ES-I3 (cell line): ENCODE results near the gene ZNF487.
"Not testable (repeated sequence)": the region's sequence is repeated elsewhere in the genome, so short reads cannot be mapped to it uniquely, and the experiment has no call there.

ENCODE experiments used
- H3K36me3 ChIP-seq: 2 replicates; pipeline ENCODE4 v1.6.1; 2013; ENCODE audit warnings: mild to moderate bottlenecking, low read length, control low read depth, moderate library complexity; ENCODE audit not compliant: insufficient read depth
- H3K4me1 ChIP-seq: 2 replicates; pipeline ENCODE4 v1.6.1; 2013; ENCODE audit warnings: mild to moderate bottlenecking, control low read depth, low read length; ENCODE audit not compliant: insufficient read depth
- H3K9ac ChIP-seq: 2 replicates; pipeline ENCODE4 v1.6.1; 2013; ENCODE audit warnings: low read depth, mild to moderate bottlenecking, low read length, moderate library complexity
- H3K9me3 ChIP-seq: 2 replicates; pipeline ENCODE4 v1.6.1; 2013; ENCODE audit warnings: mild to moderate bottlenecking, low read length, moderate library complexity; ENCODE audit not compliant: control insufficient read depth, insufficient read depth

ZNF487 gene

DNA sequence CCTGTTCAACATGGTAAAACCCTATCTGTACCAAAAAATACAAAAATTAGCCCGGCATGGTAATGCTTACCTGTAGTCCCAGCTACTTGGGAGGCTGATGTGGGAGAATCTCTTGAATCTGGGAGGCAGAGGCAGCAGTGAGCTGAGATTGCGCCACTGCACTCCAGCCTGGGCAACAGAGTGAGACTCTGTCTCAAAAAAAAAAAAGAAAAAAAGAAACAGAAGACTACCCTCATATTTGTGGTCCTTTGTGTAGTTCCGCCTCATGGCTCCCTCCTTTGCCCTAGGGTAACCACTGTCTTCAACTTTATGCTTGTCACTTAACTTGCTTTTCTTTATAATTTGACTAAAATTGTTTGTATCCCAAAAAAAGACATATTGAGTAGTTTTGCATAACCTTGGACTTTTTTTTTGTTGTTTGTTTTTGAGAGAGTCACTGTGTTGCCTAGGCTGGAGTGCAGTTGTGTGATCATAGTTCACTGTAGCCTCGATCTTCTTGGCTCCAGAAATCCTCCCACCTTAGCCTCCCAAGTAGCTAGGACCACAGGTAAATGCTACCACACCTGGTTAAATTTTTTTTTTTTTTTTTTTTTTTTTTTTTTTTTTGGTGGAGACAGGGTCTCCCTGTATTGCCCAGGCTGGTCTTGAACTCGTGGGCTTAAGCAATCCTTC lies 3.7 kb downstream of the ZNF487 start:
- H3K9me3 ChIP-seq = no peaks in the 10 kb centered on the region
- no peaks in the 10 kb centered on the region; the same call in 1 of the 2 replicates for H3K36me3 ChIP-seq
- H3K9ac ChIP-seq = no peak overlapping the region
- H3K4me1 ChIP-seq = no peaks in the 10 kb centered on the region

DNA sequence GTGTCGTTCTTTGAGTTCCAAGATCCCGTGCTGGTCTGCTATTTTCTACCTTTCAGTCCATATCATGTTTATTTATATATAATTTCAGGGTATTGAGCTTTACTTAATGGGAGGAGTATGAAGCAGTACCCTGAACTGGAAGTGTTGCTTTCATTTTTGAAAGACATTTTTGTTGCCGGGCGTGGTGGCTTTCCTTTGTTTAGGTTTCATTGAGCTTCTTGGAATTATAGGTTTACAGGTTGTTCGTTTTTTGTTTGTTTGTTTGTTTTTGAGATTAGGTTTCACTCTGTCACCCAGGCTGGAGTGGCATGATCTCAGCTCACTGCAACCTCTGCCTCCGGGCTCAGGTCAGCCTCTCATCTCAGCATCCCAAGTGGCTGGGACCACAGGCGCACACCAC lies 7.4 kb downstream of the ZNF487 start:
- Histone ChIP-seq H3K4me1 (no peaks in the 10 kb centered on the region), H3K9me3 (no peaks in the 10 kb centered on the region), H3K36me3 (no peaks in the 10 kb centered on the region; the same call in 1 of the 2 replicates), H3K9ac (no peak overlapping the region)

- Histone ChIP-seq H3K4me1 (no peaks in the 10 kb centered on the region), H3K9ac (no peak overlapping the region), H3K36me3 (no peaks in the 10 kb centered on the region; the same call in 1 of the 2 replicates), H3K9me3 (no peaks in the 10 kb centered on the region)
These were observed 8.1 kb downstream of the ZNF487 start for GRCh38 chr10:43444897-43445466.

DNA sequence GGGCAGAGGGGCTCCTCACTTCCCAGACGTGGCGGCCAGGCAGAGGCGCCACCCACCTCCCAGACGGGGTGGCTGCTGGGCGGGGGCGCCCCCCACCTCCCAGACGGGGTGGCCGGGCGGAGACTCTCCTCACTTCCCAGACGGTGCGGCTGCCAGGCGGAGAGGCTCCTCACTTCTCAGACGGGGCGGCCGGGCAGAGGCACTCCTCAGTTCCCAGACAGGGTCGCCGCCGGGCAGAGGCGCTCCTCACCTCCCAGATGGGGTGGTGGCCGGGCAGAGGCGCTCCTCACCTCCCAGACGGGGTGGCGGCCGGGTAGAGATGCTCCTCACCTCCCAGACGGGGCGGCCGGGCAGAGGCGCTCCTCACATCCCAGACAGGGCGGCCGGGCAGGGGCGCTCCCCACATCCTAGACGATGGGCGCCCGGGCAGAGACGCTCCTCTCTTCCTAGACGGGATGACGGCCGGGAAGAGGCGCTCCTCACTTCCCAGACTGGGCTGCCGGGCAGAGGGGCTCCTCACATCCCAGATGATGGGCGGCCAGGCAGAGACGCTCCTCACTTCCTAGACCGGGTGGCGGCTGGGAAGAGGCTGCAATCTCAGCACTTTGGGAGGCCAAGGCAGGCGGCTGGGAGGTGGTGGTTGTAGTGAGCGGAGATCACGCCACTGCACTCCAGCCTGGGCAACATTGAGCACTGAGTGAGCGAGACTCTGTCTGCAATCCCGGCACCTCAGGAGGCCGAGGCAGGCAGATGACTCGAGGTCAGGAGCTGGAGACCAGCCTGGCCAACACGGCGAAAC lies 9.5 kb downstream of the ZNF487 start:
- H3K9me3 ChIP-seq, H3K9ac ChIP-seq, H3K36me3 ChIP-seq, H3K4me1 ChIP-seq: not testable (repeated sequence)

DNA sequence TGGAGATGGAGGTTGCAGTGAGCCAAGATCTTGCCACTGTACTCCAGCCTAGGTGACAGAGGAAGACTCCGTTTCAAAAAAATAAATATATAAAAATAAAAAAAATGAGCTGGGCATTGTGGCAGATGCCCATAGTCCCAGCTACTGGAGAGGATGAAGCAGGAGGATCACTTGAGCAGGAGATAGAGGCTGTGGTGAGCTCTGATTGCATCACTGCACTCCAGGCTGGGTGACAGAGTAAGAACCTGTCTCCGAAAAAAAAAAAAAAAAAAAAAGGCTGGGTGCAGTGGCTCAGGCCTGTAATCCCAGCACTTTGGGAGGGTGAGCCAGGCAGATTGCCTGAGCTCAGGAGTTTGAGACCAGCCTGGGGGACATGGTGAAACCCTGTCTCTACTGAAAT lies 11.8 kb downstream of the ZNF487 start:
- H3K9me3 ChIP-seq = no peaks in the 10 kb centered on the region
- H3K36me3 ChIP-seq = no peaks in the 10 kb centered on the region; the same call in 1 of the 2 replicates
- no peaks in the 10 kb centered on the region; the same call in 1 of the 2 replicates for H3K4me1 ChIP-seq
- no peak overlapping the region for H3K9ac ChIP-seq

- no peaks in the 10 kb centered on the region for H3K9me3 ChIP-seq
- no peak overlapping the region for H3K9ac ChIP-seq
- H3K4me1 ChIP-seq = peaks cover 6% of the 10 kb centered on the region
- H3K36me3 ChIP-seq = no peaks in the 10 kb centered on the region
These were observed 15.5 kb downstream of the ZNF487 start for GRCh38 chr10:43452356-43452914.

GRCh38 chr10:43453266-43453831 lies 16.4 kb downstream of the ZNF487 start:
- no peaks in the 10 kb centered on the region for H3K9me3 ChIP-seq
- no peaks in the 10 kb centered on the region for H3K36me3 ChIP-seq
- H3K9ac ChIP-seq = no peak overlapping the region
- peaks cover 11% of the 10 kb centered on the region for H3K4me1 ChIP-seq

DNA sequence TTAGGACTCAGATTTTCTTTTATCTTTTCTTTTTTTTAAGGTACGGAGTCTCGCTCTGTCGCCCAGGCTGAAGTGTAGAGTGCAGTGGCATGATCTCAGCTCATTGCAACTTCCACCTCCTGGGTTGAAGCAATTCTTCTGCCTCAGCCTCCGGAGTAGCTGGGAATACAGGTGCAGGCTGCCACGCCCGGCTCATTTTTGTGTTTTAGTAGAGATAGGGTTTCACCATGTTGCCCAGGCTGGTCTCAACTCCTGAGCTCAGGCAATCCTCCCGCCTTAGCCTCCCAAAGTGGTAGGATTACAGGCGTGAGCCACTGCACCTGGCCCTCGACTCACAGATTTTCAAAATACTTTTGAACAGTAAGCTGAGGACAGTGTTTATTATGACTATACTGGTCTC lies 17.1 kb downstream of the ZNF487 start:
- H3K9ac ChIP-seq, H3K9me3 ChIP-seq, H3K36me3 ChIP-seq: not testable (repeated sequence)
- H3K4me1 ChIP-seq = peaks cover 17% of the 10 kb centered on the region

DNA sequence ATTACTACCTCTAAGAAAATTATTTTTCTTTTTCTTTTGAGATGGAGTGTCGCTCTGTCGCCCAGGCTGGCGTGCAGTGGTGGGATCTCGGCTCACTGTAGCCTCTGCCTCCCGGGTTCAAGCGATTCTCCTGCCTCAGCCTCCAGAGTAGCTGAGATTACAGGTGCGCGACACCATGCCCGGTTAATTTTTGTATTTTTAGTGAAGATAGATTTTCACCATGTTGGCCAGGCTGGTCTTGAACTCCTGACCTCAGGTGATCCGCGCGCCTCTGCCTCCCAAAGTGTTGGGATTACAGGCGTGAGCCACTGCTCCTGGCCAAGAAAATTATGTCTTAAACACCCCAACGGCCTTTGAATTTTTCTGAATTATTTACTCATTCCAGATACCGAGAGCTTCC lies 19.6 kb downstream of the ZNF487 start:
- not testable (repeated sequence) for H3K9me3 ChIP-seq, H3K36me3 ChIP-seq, H3K9ac ChIP-seq
- peaks cover 21% of the 10 kb centered on the region for H3K4me1 ChIP-seq

DNA sequence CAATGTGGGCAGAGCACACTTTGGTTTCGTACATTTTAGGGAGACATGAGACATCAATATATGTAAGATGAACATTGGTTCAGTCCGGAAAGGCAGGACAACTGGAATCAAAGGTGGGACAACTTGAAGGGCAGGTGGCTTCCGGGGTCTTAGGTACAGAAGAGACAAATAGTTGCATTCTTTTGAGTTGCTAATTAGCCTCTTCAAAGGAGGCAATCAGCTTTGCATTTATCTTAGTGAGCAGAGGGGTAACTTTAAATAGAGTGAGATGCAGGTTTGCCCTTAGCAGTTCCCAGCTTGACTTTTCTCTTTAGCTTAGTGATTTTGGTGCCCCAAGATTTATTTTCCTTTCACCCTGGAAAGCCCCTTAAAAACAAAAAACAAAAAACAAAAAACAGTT lies 21.3 kb downstream of the ZNF487 start:
- Histone ChIP-seq H3K4me1 (peaks cover 21% of the 10 kb centered on the region), H3K9ac (no peak overlapping the region), H3K36me3 (no peaks in the 10 kb centered on the region), H3K9me3 (no peaks in the 10 kb centered on the region)

DNA sequence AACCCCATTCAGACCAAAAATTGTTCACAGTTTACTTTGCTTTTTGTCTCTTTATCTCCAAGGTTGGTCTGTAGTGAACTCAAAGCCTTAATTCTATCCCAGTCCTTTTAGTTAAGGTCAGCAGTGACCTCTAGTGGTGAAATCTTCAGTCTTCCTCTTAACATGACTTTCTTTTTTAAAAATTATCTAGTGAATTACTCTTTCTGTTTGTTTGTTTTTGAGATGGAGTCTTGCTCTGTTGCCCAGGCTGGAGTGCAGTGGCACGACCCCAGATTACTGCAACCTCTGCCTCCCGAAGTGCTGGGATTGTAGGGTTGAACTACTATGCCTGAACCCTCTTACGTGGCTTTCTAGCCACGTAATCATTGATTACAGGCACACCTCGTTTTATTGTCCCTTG lies 25.0 kb downstream of the ZNF487 start:
- Histone ChIP-seq H3K36me3 (no peaks in the 10 kb centered on the region), H3K9me3 (no peaks in the 10 kb centered on the region), H3K9ac (no peak overlapping the region), H3K4me1 (peaks cover 15% of the 10 kb centered on the region)

DNA sequence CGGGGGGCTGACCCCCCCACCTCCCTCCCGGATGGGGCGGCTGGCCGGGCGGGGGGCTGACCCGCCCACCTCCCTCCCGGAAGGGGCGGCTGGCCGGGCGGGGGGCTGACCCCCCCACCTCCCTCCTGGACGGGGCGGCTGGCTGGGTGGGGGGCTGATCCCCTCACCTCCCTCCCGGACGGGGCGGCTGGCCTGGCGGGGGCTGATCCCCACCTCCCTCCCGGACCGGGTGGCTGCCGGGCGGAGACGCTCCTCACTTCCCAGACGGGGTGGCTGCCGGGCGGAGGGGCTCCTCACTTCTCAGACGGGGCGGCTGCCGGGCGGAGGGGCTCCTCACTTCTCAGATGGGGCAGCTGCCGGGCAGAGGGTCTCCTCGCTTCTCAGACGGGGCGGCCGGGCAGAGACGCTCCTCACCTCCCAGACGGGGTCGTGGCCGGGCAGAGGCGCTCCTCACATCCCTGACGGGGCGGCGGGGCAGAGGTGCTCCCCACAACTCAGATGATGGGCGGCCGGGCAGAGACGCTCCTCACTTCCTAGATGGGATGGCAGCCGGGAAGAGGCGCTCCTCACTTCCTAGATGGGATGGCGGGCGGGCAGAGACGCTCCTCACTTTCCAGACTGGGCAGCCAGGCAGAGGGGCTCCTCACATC lies 28.3 kb downstream of the ZNF487 start:
- not testable (repeated sequence) for H3K9ac ChIP-seq, H3K4me1 ChIP-seq, H3K9me3 ChIP-seq, H3K36me3 ChIP-seq

DNA sequence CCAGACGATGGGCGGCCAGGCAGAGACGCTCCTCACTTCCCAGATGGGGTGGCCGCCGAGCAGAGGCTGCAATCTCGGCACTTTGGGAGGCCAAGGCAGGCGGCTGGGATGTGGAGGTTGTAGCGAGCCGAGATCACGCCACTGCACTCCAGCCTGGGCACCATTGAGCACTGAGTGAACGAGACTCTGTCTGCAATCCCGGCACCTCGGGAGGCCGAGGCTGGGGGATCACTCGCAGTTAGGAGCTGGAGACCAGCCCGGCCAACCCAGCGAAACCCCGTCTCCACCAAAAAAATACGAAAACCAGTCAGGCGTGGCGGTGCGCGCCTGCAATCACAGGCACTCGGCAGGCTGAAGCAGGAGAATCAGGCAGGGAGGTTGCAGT lies 28.8 kb downstream of the ZNF487 start:
- H3K4me1 ChIP-seq, H3K9ac ChIP-seq, H3K36me3 ChIP-seq, H3K9me3 ChIP-seq: not testable (repeated sequence)

DNA sequence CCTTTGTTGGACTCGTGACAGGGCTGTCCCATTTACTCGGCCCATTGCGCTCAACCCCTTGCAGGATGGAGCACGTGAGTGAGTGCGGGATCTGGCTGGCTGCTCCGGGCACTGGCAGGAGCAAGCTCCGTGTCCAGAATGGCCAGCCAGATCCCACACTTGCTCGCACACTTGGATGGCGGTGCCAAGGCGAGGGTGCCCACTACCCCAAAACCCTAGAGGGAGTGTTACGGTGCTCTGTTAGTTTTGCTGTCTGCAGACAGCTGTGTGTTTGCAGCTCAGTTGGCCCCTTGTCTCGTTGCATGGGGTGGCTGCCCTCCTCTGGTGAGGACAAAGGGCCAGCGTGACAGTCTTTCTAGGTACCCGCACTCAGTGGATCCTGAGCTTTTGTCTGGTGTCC lies 34.2 kb downstream of the ZNF487 start:
- Histone ChIP-seq H3K9ac (no peak overlapping the region), H3K9me3 (no peaks in the 10 kb centered on the region), H3K36me3 (no peaks in the 10 kb centered on the region), H3K4me1 (no peaks in the 10 kb centered on the region)
